GM23338 (cell line): Measurements from ENCODE around the gene GMPPA. TPM values are rescaled to one million over a fixed set of nuclear protein-coding genes. Genes with fewer than 3 reads are reported as not detected.

Experiments
- ATAC-seq: fragments of 200-7000 bp; cut with Tn5 transposase; 3 replicates; pipeline ENCODE4 v1.9.1; 2020
- DNase-seq: peaks from one replicate; pipeline ENCODE4 v3.0.0-alpha.2; 2015; ENCODE audit warnings: low spot score
- H2AFZ ChIP-seq: fragments of 200-600 bp; sonication (generic); 2 replicates; pipeline ENCODE4 v1.8.0; 2016; ENCODE audit warnings: antibody characterized with exemption, mild to moderate bottlenecking, moderate library complexity
- H3F3A ChIP-seq: fragments of 200-600 bp; sonication (generic); replicated peaks from 2 replicates; pipeline ENCODE4 v1.8.0; 2017; ENCODE audit warnings: antibody characterized with exemption, mixed run types, low read depth
- H3K27ac ChIP-seq: fragments of 200-600 bp; sonication (generic); 2 replicates; pipeline ENCODE4 v1.6.1; 2016; ENCODE audit warnings: low read depth
- H3K27me3 ChIP-seq: fragments of 200-600 bp; sonication (generic); 2 replicates; pipeline ENCODE4 v1.8.0; 2016; ENCODE audit warnings: mild to moderate bottlenecking, mixed run types, moderate library complexity; ENCODE audit not compliant: insufficient read depth
- H3K36me3 ChIP-seq: fragments of 200-600 bp; sonication (generic); 2 replicates; pipeline ENCODE4 v1.8.0; 2016; ENCODE audit warnings: mild to moderate bottlenecking; ENCODE audit not compliant: insufficient read depth
- H3K4me1 ChIP-seq: fragments of 200-600 bp; sonication (generic); 2 replicates; pipeline ENCODE4 v1.8.0; 2016; ENCODE audit warnings: mild to moderate bottlenecking, moderate library complexity; ENCODE audit not compliant: insufficient read depth
- H3K4me2 ChIP-seq: fragments of 200-600 bp; sonication (generic); 2 replicates; pipeline ENCODE4 v1.7.1; 2017; ENCODE audit warnings: mixed run types
- H3K4me3 ChIP-seq: fragments of 200-600 bp; sonication (generic); 2 replicates; pipeline ENCODE4 v1.6.1; 2016; ENCODE audit warnings: mixed run types
- H3K79me2 ChIP-seq: fragments of 200-600 bp; sonication (generic); replicated peaks from 2 replicates; pipeline ENCODE4 v1.8.0; 2017; ENCODE audit warnings: mild to moderate bottlenecking; ENCODE audit not compliant: insufficient read depth
- H3K9me2 ChIP-seq: fragments of 200-600 bp; sonication (generic); 2 replicates; pipeline ENCODE4 v1.8.0; 2017; ENCODE audit not compliant: insufficient read depth
- H4K20me1 ChIP-seq: fragments of 200-600 bp; sonication (generic); replicated peaks from 2 replicates; pipeline ENCODE4 v1.8.0; 2017; ENCODE audit warnings: mild to moderate bottlenecking; ENCODE audit not compliant: insufficient read depth
- H3K27ac Mint-ChIP-seq: 2 replicates; pipeline ENCODE4 v1.8.0; 2020; ENCODE audit warnings: inconsistent platforms, mild to moderate bottlenecking, moderate library complexity, mixed read lengths
- H3K27me3 Mint-ChIP-seq: 3 replicates; pipeline ENCODE4 v1.8.0; 2022; ENCODE audit warnings: low read depth, mild to moderate bottlenecking, moderate library complexity, mixed read lengths, inconsistent platforms; ENCODE audit not compliant: insufficient read depth, poor library complexity
- H3K36me3 Mint-ChIP-seq: 3 replicates; pipeline ENCODE4 v1.8.0; 2021; ENCODE audit warnings: low read depth, mild to moderate bottlenecking, inconsistent platforms, moderate library complexity, mixed read lengths
- H3K4me1 Mint-ChIP-seq: 3 replicates; pipeline ENCODE4 v1.8.0; 2020; ENCODE audit warnings: mild to moderate bottlenecking, inconsistent platforms, mixed read lengths
- H3K4me3 Mint-ChIP-seq: 3 replicates; pipeline ENCODE4 v1.8.0; 2021; ENCODE audit warnings: moderate library complexity, mild to moderate bottlenecking, inconsistent platforms, mixed read lengths
- H3K9me3 Mint-ChIP-seq: 3 replicates; pipeline ENCODE4 v1.8.0; 2020; ENCODE audit warnings: moderate library complexity, mild to moderate bottlenecking, inconsistent platforms, mixed read lengths
- CREB1 ChIP-seq: fragments of 250-450 bp; sonication (Bioruptor Pico); IDR thresholded peaks from 2 replicates; pipeline ENCODE4 v1.5.0; 2020; ENCODE audit warnings: low read depth, mild to moderate bottlenecking, moderate library complexity
- ETS1 ChIP-seq: IDR thresholded peaks from 2 replicates; pipeline ENCODE4 v1.6.1; 2016; ENCODE audit warnings: antibody characterized with exemption
- EZH2phosphoT487 ChIP-seq: fragments of 200-600 bp; sonication (generic); IDR thresholded peaks from one replicate; pipeline ENCODE4 v1.8.1; 2018; ENCODE audit warnings: antibody characterized with exemption; ENCODE audit not compliant: unreplicated experiment
- JUNB ChIP-seq: IDR thresholded peaks from one replicate; pipeline ENCODE4 v1.6.1; 2016; ENCODE audit warnings: antibody characterized with exemption; ENCODE audit not compliant: unreplicated experiment
- NANOG ChIP-seq: IDR thresholded peaks from 2 replicates; pipeline ENCODE4 v1.6.1; 2016; ENCODE audit warnings: antibody characterized with exemption, borderline replicate concordance
- POLR2AphosphoS5 ChIP-seq: IDR thresholded peaks from 2 replicates; pipeline ENCODE4 v1.6.1; 2016; ENCODE audit warnings: antibody characterized with exemption, low read depth
- REST ChIP-seq: IDR thresholded peaks from one replicate; pipeline ENCODE4 v1.6.1; 2018; ENCODE audit warnings: antibody characterized with exemption; ENCODE audit not compliant: unreplicated experiment
- STAT1 ChIP-seq: IDR thresholded peaks from one replicate; pipeline ENCODE4 v1.6.1; 2016; ENCODE audit warnings: antibody characterized with exemption; ENCODE audit not compliant: unreplicated experiment
- ZNF114 ChIP-seq: fragments of 250-450 bp; sonication (Bioruptor Pico); IDR thresholded peaks from 2 replicates; pipeline ENCODE4 v1.5.0; 2020; ENCODE audit warnings: mild to moderate bottlenecking, moderate library complexity
- ZNF331 ChIP-seq: fragments of 250-450 bp; sonication (Bioruptor Pico); IDR thresholded peaks from 2 replicates; pipeline ENCODE4 v1.5.0; 2020; ENCODE audit warnings: low read depth, mild to moderate bottlenecking, moderate library complexity
- polyA plus RNA-seq: library from polyadenylated mRNA; unstranded; fragments of >200 nt; fragmentation: Nextera tagmentation; extraction: Ambion mirVana; gene quantifications from 2 replicates; pipeline ENCODE4 v1.2.1, GENCODE V29; 2016
- total RNA-seq: library from RNA; depleted of rRNA; stranded (reverse); fragments of >200 nt; shearing (Covaris generic); gene quantifications from 2 replicates; pipeline ENCODE4 v1.2.3, GENCODE V29; 2014
- TF ChIP-seq, protein P1 (sequence below): fragments of 250-450 bp; sonication (Bioruptor Pico); IDR thresholded peaks from 2 replicates; pipeline ENCODE4 v1.5.0; 2020; ENCODE audit warnings: mild to moderate bottlenecking, moderate library complexity

Gene GMPPA
- total and polyA plus RNA-seq, 2 experiments from 2014 or later, result 27.0 to 33.8 TPM

DNA sequence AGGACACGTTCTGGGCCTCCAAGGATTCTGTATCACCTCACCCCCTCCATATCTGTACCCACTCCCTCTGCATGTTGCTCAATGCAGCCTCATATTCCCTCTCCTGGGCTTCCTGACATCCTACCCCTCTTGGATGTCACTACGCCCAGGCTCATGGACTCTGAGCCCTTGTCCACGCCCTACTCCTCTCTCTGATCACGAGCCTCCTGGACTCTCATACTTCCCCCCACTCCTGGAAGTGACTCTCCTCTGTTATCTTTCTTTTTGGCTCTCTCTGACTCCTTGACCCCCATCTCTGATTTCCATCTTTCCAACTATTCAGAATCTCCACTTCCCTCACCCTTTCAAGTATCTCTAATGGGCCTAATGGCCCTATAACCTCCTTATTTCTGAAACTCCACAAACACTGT, 47.3 kb downstream of the GMPPA start:
- peaks cover 12% of the 10 kb centered on the region for H3K79me2 ChIP-seq
- H3F3A ChIP-seq, result peaks cover 10% of the 10 kb centered on the region
- H3K4me3 ChIP-seq, result no peak overlapping the region
- peaks cover 12% of the 10 kb centered on the region for H3K4me1 ChIP-seq
- DNase-seq (no peak), ATAC-seq (no peak)
- H3K9me2 ChIP-seq, result no peaks in the 10 kb centered on the region
- H3K27ac Mint-ChIP-seq, result no peak overlapping the region
- H3K4me2 ChIP-seq, result no peak overlapping the region
- no peak for TF ChIP-seq NANOG
- TF ChIP-seq REST, result no peak
- TF ChIP-seq ETS1, result no peak
- no peak for TF ChIP-seq ZNF331 (CRISPR knock-in tag)
- TF ChIP-seq CREB1 (CRISPR knock-in tag), result no peak
- H3K4me1 Mint-ChIP-seq, result peaks cover 23% of the 10 kb centered on the region
- peaks cover 9% of the 10 kb centered on the region; the same call in 1 of the 2 replicates for H3K27me3 ChIP-seq
- peaks cover 5% of the 10 kb centered on the region for H3K36me3 ChIP-seq
- peaks cover 22% of the 10 kb centered on the region for H3K27me3 Mint-ChIP-seq
- H3K9me3 Mint-ChIP-seq, result no peaks in the 10 kb centered on the region; the same call in 2 of the 3 replicates
- H2AFZ ChIP-seq, result no peak overlapping the region
- no peak overlapping the region for H3K27ac ChIP-seq
- peaks cover 27% of the 10 kb centered on the region for H3K36me3 Mint-ChIP-seq
- no peak overlapping the region; the same call in 2 of the 3 replicates for H3K4me3 Mint-ChIP-seq
- peaks cover 17% of the 10 kb centered on the region for H4K20me1 ChIP-seq

DNA sequence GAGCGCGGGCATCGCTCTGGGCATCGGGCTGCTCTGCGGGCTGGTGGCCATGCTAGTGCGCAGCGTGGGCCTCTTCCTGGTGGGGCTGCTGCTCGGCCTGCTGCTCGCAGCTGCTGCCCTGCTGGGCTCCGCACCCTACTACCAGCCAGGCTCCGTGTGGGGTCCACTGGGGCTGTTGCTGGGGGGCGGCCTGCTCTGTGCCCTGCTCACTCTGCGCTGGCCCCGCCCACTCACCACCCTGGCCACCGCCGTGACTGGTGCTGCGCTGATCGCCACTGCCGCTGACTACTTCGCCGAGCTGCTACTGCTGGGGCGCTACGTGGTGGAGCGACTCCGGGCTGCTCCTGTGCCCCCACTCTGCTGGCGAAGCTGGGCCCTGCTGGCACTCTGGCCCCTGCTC, 48.9 kb downstream of the GMPPA start:
- H3K4me1 ChIP-seq, result peaks cover 6% of the 10 kb centered on the region; the same call in 1 of the 2 replicates
- no peak overlapping the region for H3K4me3 ChIP-seq
- H4K20me1 ChIP-seq, result peaks cover 7% of the 10 kb centered on the region
- Mint-ChIP-seq H3K27me3 (peaks cover 27% of the 10 kb centered on the region), H3K36me3 (peaks cover 21% of the 10 kb centered on the region), H3K4me1 (peaks cover 17% of the 10 kb centered on the region), H3K27ac (no peak overlapping the region), H3K9me3 (no peaks in the 10 kb centered on the region; the same call in 2 of the 3 replicates), H3K4me3 (no peak overlapping the region)
- H3K36me3 ChIP-seq, result no peaks in the 10 kb centered on the region
- TF ChIP-seq POLR2AphosphoS5 (no peak), ZNF331 (CRISPR knock-in tag) (no peak), JUNB (no peak), STAT1 (no peak), EZH2phosphoT487 (no peak), ZNF114 (CRISPR knock-in tag) (no peak)
- TF ChIP-seq, protein P1, sequence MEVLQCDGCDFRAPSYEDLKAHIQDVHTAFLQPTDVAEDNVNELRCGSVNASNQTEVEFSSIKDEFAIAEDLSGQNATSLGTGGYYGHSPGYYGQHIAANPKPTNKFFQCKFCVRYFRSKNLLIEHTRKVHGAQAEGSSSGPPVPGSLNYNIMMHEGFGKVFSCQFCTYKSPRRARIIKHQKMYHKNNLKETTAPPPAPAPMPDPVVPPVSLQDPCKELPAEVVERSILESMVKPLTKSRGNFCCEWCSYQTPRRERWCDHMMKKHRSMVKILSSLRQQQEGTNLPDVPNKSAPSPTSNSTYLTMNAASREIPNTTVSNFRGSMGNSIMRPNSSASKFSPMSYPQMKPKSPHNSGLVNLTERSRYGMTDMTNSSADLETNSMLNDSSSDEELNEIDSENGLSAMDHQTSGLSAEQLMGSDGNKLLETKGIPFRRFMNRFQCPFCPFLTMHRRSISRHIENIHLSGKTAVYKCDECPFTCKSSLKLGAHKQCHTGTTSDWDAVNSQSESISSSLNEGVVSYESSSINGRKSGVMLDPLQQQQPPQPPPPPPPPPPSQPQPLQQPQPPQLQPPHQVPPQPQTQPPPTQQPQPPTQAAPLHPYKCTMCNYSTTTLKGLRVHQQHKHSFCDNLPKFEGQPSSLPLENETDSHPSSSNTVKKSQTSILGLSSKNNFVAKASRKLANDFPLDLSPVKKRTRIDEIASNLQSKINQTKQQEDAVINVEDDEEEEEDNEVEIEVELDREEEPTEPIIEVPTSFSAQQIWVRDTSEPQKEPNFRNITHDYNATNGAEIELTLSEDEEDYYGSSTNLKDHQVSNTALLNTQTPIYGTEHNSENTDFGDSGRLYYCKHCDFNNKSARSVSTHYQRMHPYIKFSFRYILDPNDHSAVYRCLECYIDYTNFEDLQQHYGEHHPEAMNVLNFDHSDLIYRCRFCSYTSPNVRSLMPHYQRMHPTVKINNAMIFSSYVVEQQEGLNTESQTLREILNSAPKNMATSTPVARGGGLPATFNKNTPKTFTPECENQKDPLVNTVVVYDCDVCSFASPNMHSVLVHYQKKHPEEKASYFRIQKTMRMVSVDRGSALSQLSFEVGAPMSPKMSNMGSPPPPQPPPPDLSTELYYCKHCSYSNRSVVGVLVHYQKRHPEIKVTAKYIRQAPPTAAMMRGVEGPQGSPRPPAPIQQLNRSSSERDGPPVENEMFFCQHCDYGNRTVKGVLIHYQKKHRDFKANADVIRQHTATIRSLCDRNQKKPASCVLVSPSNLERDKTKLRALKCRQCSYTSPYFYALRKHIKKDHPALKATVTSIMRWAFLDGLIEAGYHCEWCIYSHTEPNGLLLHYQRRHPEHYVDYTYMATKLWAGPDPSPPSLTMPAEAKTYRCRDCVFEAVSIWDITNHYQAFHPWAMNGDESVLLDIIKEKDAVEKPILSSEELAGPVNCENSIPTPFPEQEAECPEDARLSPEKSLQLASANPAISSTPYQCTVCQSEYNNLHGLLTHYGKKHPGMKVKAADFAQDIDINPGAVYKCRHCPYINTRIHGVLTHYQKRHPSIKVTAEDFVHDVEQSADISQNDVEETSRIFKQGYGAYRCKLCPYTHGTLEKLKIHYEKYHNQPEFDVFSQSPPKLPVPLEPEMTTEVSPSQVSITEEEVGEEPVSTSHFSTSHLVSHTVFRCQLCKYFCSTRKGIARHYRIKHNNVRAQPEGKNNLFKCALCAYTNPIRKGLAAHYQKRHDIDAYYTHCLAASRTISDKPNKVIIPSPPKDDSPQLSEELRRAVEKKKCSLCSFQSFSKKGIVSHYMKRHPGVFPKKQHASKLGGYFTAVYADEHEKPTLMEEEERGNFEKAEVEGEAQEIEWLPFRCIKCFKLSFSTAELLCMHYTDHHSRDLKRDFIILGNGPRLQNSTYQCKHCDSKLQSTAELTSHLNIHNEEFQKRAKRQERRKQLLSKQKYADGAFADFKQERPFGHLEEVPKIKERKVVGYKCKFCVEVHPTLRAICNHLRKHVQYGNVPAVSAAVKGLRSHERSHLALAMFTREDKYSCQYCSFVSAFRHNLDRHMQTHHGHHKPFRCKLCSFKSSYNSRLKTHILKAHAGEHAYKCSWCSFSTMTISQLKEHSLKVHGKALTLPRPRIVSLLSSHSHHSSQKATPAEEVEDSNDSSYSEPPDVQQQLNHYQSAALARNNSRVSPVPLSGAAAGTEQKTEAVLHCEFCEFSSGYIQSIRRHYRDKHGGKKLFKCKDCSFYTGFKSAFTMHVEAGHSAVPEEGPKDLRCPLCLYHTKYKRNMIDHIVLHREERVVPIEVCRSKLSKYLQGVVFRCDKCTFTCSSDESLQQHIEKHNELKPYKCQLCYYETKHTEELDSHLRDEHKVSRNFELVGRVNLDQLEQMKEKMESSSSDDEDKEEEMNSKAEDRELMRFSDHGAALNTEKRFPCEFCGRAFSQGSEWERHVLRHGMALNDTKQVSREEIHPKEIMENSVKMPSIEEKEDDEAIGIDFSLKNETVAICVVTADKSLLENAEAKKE, result no peak
- peaks cover 3% of the 10 kb centered on the region for H3K79me2 ChIP-seq
- ATAC-seq (no peak), DNase-seq (no peak)
- H3K4me2 ChIP-seq, result no peak overlapping the region
- no peak overlapping the region for H3K27ac ChIP-seq
- no peaks in the 10 kb centered on the region for H3K9me2 ChIP-seq
- H2AFZ ChIP-seq, result no peak overlapping the region
- peaks cover 4% of the 10 kb centered on the region; the same call in 1 of the 2 replicates for H3K27me3 ChIP-seq
- H3F3A ChIP-seq, result peaks cover 4% of the 10 kb centered on the region
